Vagina (tissue), 2 donors: ENCODE measurements around the gene KRTAP4-11. TPM values are rescaled to one million over a fixed set of nuclear protein-coding genes. Genes with fewer than 3 reads are reported as not detected.
"Not testable (repeated sequence)": the region's sequence is repeated elsewhere in the genome, so short reads cannot be mapped to it uniquely, and the experiment has no call there.

ENCODE experiments used
- DNase-seq, 2 donors: peaks; one replicate each; pipeline ENCODE4 v3.0.0-alpha.2; 2017; ENCODE audit errors: extremely low spot score in 2 of 2
- H3K27ac ChIP-seq: fragments of 200-600 bp; sonication (generic); one replicate; pipeline ENCODE4 v1.5.1; 2019
- H3K27me3 ChIP-seq: fragments of 200-600 bp; sonication (generic); one replicate; pipeline ENCODE4 v1.5.1; 2019
- H3K36me3 ChIP-seq, 2 donors: fragments of 200-600 bp; sonication (generic); one replicate each; pipeline ENCODE4 v1.5.1; 2017 to 2019
- H3K4me1 ChIP-seq: fragments of 200-600 bp; sonication (generic); one replicate; pipeline ENCODE4 v1.5.1; 2019
- H3K4me3 ChIP-seq, 2 donors: fragments of 200-600 bp; sonication (generic); 1 replicate in 1 of 2; 2 replicates in 1 of 2; pipeline ENCODE4 v1.5.1; 2016 to 2019
- H3K9me3 ChIP-seq: fragments of 200-600 bp; sonication (generic); one replicate; pipeline ENCODE4 v1.5.1; 2019
- POLR2A ChIP-seq, 2 donors: fragments of 450-650 bp; IDR thresholded peaks; one replicate each; pipeline ENCODE4 v1.6.1; 2017; ENCODE audit warnings: antibody characterized with exemption in 2 of 2, mild to moderate bottlenecking in 2 of 2, moderate library complexity in 2 of 2
- POLR2AphosphoS5 ChIP-seq, 2 donors: sonication (generic); formaldehyde crosslinking; IDR thresholded peaks; one replicate each; pipeline ENCODE4 v1.9.0; 2017; ENCODE audit warnings: antibody characterized with exemption in 2 of 2, mild to moderate bottlenecking in 2 of 2, low read depth in 1 of 2; ENCODE audit not compliant: insufficient read depth in 1 of 2
- intact Hi-C: fragments of 100-400 bp; cut with DNase I; formaldehyde crosslinking; loops from one replicate; pipeline ENCODE4 v1.15.1; 2023
- total RNA-seq: library from RNA; depleted of rRNA; stranded (reverse); fragments of >200 nt; gene quantifications from one replicate; pipeline ENCODE4 v1.2.3, GENCODE V29; 2016
- TF ChIP-seq, protein P1 (sequence below), 3 experiments: fragments of 450-650 bp in 2 of 3; fragments of 200-600 bp in 1 of 3; sonication (generic) in 1 of 3; IDR thresholded peaks; one replicate each; pipeline ENCODE4 v1.5.1; 2017 to 2019; ENCODE audit warnings: antibody characterized with exemption in 3 of 3, mild to moderate bottlenecking in 2 of 3, moderate library complexity in 2 of 3

KRTAP4-11 gene
- total RNA-seq = not detected

DNA sequence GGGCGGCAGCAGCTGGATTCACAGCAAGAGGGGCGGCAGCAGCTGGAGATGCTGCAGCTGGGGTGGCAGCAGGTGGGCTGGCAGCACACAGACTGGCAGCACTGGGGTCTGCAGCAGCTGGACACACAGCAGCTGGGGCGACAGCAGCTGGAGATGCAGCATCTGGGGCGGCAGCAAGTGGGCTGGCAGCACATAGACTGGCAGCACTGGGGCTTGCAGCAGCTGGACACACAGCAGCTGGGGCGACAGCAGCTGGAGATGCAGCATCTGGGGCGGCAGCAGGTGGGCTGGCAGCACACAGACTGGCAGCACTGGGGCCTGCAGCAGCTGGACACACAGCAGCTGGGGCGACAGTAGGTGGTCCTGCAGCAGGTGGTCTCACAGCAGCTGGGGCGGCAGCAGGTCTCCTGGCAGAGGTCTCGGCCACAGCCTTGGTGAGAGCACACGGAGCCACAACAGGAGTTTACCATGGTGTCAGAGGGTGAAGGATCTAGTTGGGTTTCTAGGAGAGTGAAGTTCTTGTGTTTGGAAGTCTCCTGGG, at the start of gene KRTAP4-11:
KRTAP4-11 (minus strand) TSS at position 528 of the 541 bp plus-strand sequence; CDS start at position 470, 58 bp downstream.
- intact Hi-C loops = not testable (repeated sequence)

DNA sequence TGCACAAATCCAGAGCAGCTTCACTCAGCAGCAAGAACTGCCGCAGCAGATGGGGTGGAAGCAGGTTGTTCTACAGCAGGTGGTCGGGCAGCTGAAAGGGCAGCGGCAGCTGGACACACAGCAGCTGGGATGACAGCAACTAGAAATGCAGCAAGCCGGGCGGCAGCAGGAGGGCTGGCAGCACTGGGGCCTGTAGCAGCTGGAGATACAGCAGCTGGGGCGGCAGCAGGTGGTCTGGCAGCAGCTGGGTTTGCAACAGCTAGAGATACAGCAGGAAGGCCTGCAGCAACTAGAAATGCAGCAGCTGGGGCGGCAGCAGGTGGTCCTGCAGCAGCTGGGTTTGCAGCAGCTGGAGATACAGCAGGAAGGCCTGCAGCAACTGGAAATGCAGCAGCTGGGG, 49.4 kb upstream of the KRTAP4-11 start:
- Histone ChIP-seq H3K4me3 (no peak overlapping the region), H3K4me1 (no peaks in the 10 kb centered on the region), H3K27ac (no peak overlapping the region), H3K36me3 (no peaks in the 10 kb centered on the region), H3K27me3 (no peaks in the 10 kb centered on the region), H3K9me3 (no peaks in the 10 kb centered on the region)
- TF ChIP-seq POLR2AphosphoS5 (IDR thresholded peaks at IDR 0.05; ENCODE audit: insufficient read depth in 1 of 2, low read depth in 1 of 2) (no peak), POLR2A (IDR thresholded peaks at IDR 0.05) (no peak)
- TF ChIP-seq, protein P1, sequence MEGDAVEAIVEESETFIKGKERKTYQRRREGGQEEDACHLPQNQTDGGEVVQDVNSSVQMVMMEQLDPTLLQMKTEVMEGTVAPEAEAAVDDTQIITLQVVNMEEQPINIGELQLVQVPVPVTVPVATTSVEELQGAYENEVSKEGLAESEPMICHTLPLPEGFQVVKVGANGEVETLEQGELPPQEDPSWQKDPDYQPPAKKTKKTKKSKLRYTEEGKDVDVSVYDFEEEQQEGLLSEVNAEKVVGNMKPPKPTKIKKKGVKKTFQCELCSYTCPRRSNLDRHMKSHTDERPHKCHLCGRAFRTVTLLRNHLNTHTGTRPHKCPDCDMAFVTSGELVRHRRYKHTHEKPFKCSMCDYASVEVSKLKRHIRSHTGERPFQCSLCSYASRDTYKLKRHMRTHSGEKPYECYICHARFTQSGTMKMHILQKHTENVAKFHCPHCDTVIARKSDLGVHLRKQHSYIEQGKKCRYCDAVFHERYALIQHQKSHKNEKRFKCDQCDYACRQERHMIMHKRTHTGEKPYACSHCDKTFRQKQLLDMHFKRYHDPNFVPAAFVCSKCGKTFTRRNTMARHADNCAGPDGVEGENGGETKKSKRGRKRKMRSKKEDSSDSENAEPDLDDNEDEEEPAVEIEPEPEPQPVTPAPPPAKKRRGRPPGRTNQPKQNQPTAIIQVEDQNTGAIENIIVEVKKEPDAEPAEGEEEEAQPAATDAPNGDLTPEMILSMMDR (IDR thresholded peaks at IDR 0.05) = no peak
- DNase-seq = no peak
- intact Hi-C loops = no loop called here

More for the DNA sequence above, at the start of gene KRTAP4-11:
- H3K36me3 ChIP-seq, H3K4me1 ChIP-seq, H3K27ac ChIP-seq, DNase-seq, H3K4me3 ChIP-seq, H3K27me3 ChIP-seq, H3K9me3 ChIP-seq: not testable (repeated sequence)

DNA sequence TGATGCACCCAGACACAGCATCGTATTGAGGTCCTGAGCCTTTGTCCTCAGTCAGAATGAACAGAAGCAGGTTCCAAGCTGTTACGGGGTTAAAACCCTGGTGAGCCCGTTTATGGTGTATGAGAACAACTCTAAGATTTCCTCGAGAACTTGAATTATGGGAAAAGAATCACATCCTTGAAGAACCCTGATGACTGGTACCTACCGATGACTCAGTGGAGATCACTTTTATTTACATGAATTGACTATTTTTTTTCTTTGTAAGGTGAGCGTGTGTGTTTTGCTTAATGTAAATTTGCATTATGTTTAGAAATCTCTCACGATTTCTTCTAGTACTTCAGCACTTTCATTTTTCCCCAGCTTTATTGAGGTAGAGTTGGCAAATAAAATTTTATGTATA, 45.7 kb upstream of the KRTAP4-11 start:
- H3K27me3 ChIP-seq = no peaks in the 10 kb centered on the region
- TF ChIP-seq, protein P1 (IDR thresholded peaks at IDR 0.05) = no peak
- TF ChIP-seq POLR2A (IDR thresholded peaks at IDR 0.05) = no peak
- TF ChIP-seq POLR2AphosphoS5 (IDR thresholded peaks at IDR 0.05; ENCODE audit: insufficient read depth in 1 of 2, low read depth in 1 of 2) = no peak
- intact Hi-C loops = no loop called here
- no peaks in the 10 kb centered on the region for H3K4me1 ChIP-seq
- no peak overlapping the region for H3K4me3 ChIP-seq
- no peak for DNase-seq
- no peak overlapping the region for H3K27ac ChIP-seq
- no peaks in the 10 kb centered on the region for H3K36me3 ChIP-seq
- H3K9me3 ChIP-seq = no peaks in the 10 kb centered on the region

DNA sequence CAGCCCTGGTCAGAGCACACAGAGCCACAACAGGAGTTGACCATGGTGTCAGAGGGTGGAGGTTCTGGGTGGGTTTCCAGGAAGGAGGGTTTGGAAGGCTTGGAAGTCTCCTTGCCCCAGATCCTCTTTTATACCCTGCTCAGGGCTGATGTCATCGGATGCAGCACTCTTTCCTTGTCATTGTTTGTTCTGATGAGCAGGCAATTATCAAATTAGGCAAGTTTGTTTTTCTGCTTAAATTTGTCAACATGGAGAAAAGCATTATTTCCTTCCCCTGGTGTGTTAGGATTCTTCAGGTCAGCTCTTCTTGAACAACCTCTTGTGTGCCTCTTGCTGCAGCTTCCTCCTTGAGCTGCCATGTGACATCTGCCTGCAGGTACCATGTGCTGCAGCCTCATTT, 42.5 kb upstream of the KRTAP4-11 start, which contains the start of gene KRTAP4-4:
KRTAP4-4 (minus strand) TSS at position 101 of the 400 bp plus-strand sequence; CDS start at position 44, 57 bp downstream.
- intact Hi-C loops = no loop called here
- DNase-seq = no peak
- no peak within 1 kb of the TSS for H3K27ac ChIP-seq
- H3K4me3 ChIP-seq = no peak within 1 kb of the TSS
- H3K36me3 ChIP-seq = no peaks in the 10 kb centered on the region
- no peaks in the 10 kb centered on the region for H3K9me3 ChIP-seq
- no peak for TF ChIP-seq POLR2A (IDR thresholded peaks at IDR 0.05)
- TF ChIP-seq, protein P1 (IDR thresholded peaks at IDR 0.05) = no peak
- TF ChIP-seq POLR2AphosphoS5 (IDR thresholded peaks at IDR 0.05; ENCODE audit: insufficient read depth in 1 of 2, low read depth in 1 of 2) = no peak
- no peaks in the 10 kb centered on the region for H3K4me1 ChIP-seq
- no peaks in the 10 kb centered on the region for H3K27me3 ChIP-seq

DNA sequence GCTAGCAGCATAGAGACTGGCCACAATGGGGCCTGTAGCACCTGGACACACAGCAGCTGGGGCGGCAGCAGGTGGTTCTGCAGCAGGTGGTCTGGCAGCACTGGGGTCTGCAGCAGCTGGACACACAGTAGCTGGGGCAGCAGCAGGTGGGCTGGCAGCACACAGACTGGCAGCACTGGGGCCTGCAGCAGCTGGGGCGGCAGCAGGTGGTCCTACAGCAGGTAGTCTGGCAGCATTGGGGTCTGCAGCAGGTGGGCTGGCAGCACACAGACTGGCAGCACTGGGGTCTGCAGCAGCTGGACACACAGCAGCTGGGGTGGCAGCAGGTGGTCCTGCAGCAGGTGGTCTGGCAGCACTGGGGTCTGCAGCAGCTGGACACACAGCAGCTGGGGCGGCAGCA, 42.0 kb upstream of the KRTAP4-11 start:
- H3K4me1 ChIP-seq, H3K27ac ChIP-seq, H3K4me3 ChIP-seq, H3K36me3 ChIP-seq, DNase-seq, H3K27me3 ChIP-seq, H3K9me3 ChIP-seq, intact Hi-C loops: not testable (repeated sequence)

DNA sequence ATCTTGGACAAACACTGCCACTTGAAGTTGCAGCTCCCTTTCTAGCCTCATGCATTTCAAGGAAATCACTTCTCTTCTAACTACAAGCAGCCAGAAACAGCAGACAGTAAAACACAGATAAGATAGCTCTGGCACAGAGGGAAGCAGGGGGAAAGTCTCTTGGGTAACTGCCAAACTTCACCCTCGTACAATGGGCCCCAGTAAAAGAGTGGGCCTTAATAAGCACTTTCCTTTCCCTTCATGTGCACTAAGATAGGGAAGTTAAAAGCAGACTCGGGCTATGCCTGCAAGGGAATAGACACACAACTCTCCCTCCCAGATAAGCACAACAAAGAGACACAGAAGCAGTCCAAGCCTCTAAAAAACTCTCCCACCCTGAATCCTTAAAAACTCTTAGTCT, 35.7 kb upstream of the KRTAP4-11 start:
- no peaks in the 10 kb centered on the region for H3K9me3 ChIP-seq
- H3K36me3 ChIP-seq = no peaks in the 10 kb centered on the region
- no peak for DNase-seq
- intact Hi-C loops = no loop called here
- no peak overlapping the region for H3K4me3 ChIP-seq
- TF ChIP-seq POLR2AphosphoS5 (IDR thresholded peaks at IDR 0.05; ENCODE audit: insufficient read depth in 1 of 2, low read depth in 1 of 2) = no peak
- TF ChIP-seq POLR2A (IDR thresholded peaks at IDR 0.05) = no peak
- TF ChIP-seq, protein P1 (IDR thresholded peaks at IDR 0.05) = no peak
- no peaks in the 10 kb centered on the region for H3K27me3 ChIP-seq
- H3K4me1 ChIP-seq = no peaks in the 10 kb centered on the region
- no peak overlapping the region for H3K27ac ChIP-seq
